Measurements from ENCODE around the gene PHF21B. TPM values are rescaled to one million over a fixed set of nuclear protein-coding genes. Genes with fewer than 3 reads are reported as not detected.

The PHF21B gene
- total and polyA plus RNA-seq, 2 of the 8 experiments (the other 6 are each of a cell fraction or from before 2014, with no cell fraction given): 19.3 to 68.1 TPM

GRCh38 chr22:44938886-44939285 is 70.9 kb downstream of the PHF21B start:
- Histone ChIP-seq H3K4me2 (ENCODE audit: insufficient read depth in 1 of 2, low read depth in 2 of 2, low read length in 2 of 2) (no peak overlapping the region), H4K20me1 (replicated peaks in 1 of 2; ENCODE audit: control insufficient read depth in 1 of 2, insufficient read depth in 2 of 2, low read length in 2 of 2) (peaks cover 26 to 42% of the 10 kb centered on the region in 2 experiments), H3K79me1 (ENCODE audit: low read depth, low read length) (peaks cover 14% of the 10 kb centered on the region), H2AFZ (ENCODE audit: low read length) (no peak overlapping the region), H3K18ac (ENCODE audit: extremely low read depth, low read length) (no peak overlapping the region), H3K79me2 (ENCODE audit: control insufficient read depth in 1 of 2, insufficient read depth in 2 of 2, low read length in 2 of 2) (peaks cover 0 to 4% of the 10 kb centered on the region in 2 experiments; a peak in 1 of 4 replicates), H3K23ac (ENCODE audit: insufficient read length) (no peak overlapping the region), H2BK120ac (replicated peaks; ENCODE audit: low read depth, low read length) (no peak overlapping the region), H3K23me2 (ENCODE audit: low read depth, low read length) (no peaks in the 10 kb centered on the region), H2AK5ac (ENCODE audit: low read depth, low read length) (no peak overlapping the region), H2BK5ac (ENCODE audit: low read depth, low read length) (no peak overlapping the region), H2BK15ac (ENCODE audit: low read length) (no peak overlapping the region), H3K9ac (replicated peaks in 1 of 4; ENCODE audit: extremely low read depth in 1 of 4, low read depth in 3 of 4, low read length in 3 of 4) (no peak overlapping the region), H4K91ac (replicated peaks; ENCODE audit: insufficient read length, low read length) (no peak overlapping the region), H3K9me3 (ENCODE audit: insufficient read depth in 2 of 2, low read depth in 1 of 2, low read length in 1 of 2) (no peaks in the 10 kb centered on the region), H3K14ac (ENCODE audit: insufficient read length) (no peak overlapping the region), H3K27me3 (replicated peaks in 1 of 4; ENCODE audit: control insufficient read depth in 3 of 4, extremely low read depth in 1 of 4, insufficient read depth in 3 of 4, low read length in 3 of 4) (no peaks in the 10 kb centered on the region), H3K36me3 (ENCODE audit: control insufficient read depth in 2 of 4, insufficient read depth in 4 of 4, low read length in 3 of 4) (no peaks in the 10 kb centered on the region; a peak in 1 of 8 replicates), H4K8ac (ENCODE audit: extremely low read depth, insufficient read depth, low read length) (no peak overlapping the region), H2BK20ac (ENCODE audit: low read length) (no peak overlapping the region), H3K4ac (replicated peaks; ENCODE audit: insufficient read length, low read depth, low read length) (no peak overlapping the region), H3K56ac (replicated peaks; ENCODE audit: insufficient read length, low read depth, low read length) (no peak overlapping the region), H3K4me3 (ENCODE audit: extremely low read depth in 1 of 4, insufficient read depth in 2 of 4, low read depth in 3 of 4, low read length in 4 of 4) (no peak overlapping the region), H2BK12ac (ENCODE audit: low read depth, low read length) (no peak overlapping the region; the same call in 1 of the 2 replicates), H4K5ac (ENCODE audit: insufficient read length, low read depth, low read length) (no peak overlapping the region), H3K4me1 (replicated peaks in 1 of 4; ENCODE audit: control insufficient read depth in 3 of 4, insufficient read depth in 4 of 4, low read length in 3 of 4) (peaks cover 0 to 31% (median 22%) of the 10 kb centered on the region in 4 experiments; a peak in 4 of 7 replicates), H3K27ac (ENCODE audit: low read depth, low read length) (no peak overlapping the region)
- CTCF ChIA-PET (ENCODE audit: partially characterized antibody): interaction anchor here (0.8 to 1.9 kb wide), 4 partner anchors 12 to 143 kb away, joined by 3 to 6 read pairs (median 5); no protein-coding TSS in a partner anchor
- no peak for FAIRE-seq
- no peak for DNase-seq (ENCODE audit: low read depth in 1 of 2, low spot score in 2 of 2)
- POLR2A ChIA-PET (ENCODE audit: partially characterized antibody): interaction anchor here (1.1 to 1.2 kb wide), 3 partner anchors 9 to 27 kb away, joined by 3 to 5 read pairs (median 4); no protein-coding TSS in a partner anchor
- WGBS, 2 experiments (ENCODE audit: extremely low coverage in 1 of 2, insufficient coverage in 1 of 2, insufficient read length in 1 of 2, insufficient replicate concordance in 2 of 2, low coverage in 1 of 2, low lambda C conversion rate in 2 of 2, missing lambda C conversion rate in 1 of 2): 93% methylated on average over 14 of the region's 14 CpGs; no CpG with 5 or more reads in 1 of the 2 experiments

Data from H1 (cell line).